Hippocampal formation (tissue), 2 donors: ENCODE data around the gene GUCA2A.
"Not testable (repeated sequence)": the region's sequence is repeated elsewhere in the genome, so short reads cannot be mapped to it uniquely, and the experiment has no call there.

Source experiments
- DNase-seq, 2 donors: peaks; one replicate each; lab custom pipeline; 2025; lab: John Stamatoyannopoulos, UW

GUCA2A gene

DNA sequence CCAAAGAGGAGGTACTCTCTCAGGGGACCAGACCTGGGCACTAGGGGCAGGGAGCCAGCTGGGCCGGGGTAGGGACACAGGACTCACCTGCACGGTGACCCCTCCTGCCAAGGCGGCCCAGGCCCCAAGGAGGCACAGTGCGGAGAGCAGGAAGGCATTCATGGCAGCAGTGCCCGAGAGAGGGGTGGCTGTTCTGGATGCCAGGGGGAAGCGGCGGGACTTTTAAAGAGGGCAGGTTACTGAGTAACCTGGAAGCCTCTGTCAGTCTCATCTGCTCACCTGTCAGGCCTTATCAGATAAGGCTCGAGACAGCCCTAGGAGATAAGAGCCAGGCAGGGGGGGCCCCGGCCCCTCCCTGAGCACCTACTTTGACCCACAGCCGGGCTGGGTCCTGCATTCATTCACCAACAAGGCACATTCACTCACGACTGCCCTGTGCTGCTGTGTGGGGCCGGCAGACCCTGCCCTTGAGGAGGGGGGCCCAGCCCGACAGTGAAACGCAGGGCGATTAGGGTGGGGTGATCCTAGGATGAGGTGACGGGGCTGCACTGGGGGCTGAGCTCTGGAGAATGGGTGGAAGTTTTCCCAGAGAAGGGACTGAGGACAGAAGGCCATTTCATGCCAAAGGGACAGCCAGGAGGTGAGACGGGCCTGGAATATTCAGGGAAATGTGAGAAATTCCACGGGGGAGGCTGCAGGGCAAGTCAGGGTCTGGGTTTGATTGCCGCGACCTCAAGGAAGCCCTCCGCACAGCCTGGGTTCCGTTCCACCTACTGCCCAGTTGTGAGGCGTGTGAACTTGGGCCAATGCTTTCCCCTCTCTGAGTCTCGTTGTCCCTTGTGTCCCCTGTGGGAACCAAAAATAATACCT, at the start of gene GUCA2A:
GUCA2A (minus strand) TSS at position 195 of the 870 bp plus-strand sequence; CDS start at position 162, 33 bp downstream.
- DNase-seq: no peak

- no peak for DNase-seq
These were observed 46.7 kb upstream of the GUCA2A start for GRCh38 chr1:42211224-42211623.

GRCh38 chr1:42210421-42211133, 46.0 kb upstream of the GUCA2A start:
- DNase-seq: no peak

DNA sequence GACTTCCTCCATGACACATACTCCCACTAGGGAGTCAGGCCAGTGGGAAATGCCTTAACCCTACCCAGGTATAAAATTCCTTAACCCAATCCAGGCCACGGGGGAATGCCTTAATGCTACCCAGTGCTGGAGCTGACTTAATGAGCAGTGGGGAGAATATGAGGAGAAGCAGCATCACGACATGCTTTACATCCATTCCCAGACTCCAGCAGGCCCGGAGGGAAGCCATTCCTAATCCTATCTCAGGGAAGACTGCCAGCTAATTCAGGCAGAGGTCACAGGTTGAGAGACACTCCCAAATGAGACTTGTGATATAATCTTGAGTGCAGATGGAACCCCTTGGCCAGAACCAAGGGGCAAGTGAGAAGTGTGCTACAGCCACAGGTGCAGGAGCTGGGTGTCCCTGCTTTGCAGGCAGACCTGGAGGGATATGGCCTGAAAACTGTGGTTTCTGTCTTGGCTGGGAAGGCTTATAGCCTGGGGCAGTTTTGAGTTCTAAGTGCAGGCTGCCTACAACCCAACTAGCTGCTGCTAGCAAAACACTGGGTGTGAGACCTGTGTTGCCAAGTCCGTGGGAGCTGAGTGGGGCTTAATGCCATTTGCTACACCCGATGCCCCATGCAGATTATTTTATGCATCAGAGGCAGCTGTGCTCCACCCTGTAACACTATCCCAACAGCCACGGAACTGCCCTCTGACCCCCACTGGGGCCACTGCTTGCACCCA, 45.1 kb upstream of the GUCA2A start:
- DNase-seq: no peak

- DNase-seq: not testable (repeated sequence)
These were observed 42.4 kb upstream of the GUCA2A start for GRCh38 chr1:42206930-42207329.

- no peak for DNase-seq
These were observed 41.6 kb upstream of the GUCA2A start for GRCh38 chr1:42206164-42206563.

GRCh38 chr1:42201986-42202385, 37.4 kb upstream of the GUCA2A start:
- no peak for DNase-seq

DNA sequence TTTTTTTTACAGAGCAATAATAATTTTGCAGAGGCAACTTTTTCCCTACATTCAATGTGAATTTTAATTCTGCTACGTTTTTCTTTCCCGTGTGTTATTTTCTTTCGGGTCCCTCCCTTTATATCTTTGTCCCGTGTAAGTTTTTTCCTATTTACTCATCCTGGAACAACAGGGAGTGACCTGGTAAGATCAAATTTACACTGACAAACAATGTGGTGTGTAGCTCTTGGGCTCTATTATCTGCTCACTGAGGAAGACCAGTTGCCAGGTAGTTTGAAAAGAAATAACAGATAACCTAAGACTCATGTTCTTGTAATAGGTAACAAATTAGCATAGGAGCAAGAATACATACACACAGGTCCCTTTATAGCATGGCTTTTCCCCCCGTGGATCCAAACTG, 33.7 kb upstream of the GUCA2A start:
- no peak for DNase-seq

DNA sequence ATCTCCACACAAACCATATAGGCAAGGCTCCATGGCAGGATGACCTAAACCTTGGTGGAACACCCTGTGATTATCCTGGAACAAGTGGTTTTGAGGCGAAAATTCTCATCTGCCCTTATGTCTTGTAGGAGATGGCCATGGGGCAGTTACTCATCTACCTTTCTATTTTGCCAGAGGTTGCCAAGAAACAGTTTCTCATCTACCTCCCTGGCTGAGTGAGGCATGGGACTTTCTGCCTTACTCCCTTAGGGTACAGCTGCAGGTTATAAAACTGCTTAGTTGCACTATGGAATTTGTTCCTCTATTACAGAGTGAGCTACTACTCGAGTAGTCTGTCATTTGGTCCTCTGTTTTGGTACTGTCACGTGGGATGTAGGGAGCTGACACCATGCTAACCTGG, 31.3 kb upstream of the GUCA2A start:
- DNase-seq: no peak

DNA sequence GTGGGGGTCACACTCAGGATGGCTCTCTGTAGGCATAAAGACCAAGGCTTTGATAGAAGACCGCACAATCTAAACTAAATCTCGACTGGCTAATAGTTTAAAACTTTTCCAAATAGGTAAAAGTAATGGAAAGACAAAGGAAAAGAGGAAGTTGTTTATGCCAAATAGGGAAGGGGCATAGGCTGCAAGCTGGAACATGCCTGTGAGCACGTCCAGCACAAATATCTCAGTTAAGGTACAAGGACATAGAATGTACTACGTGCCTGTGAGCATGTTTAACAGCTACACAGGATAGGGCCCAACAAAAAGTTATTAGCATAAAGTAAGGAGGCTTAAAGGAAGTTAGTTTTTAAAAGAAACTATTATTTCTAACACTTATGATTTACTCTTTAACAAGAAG, 27.6 kb upstream of the GUCA2A start:
- no peak for DNase-seq

DNA sequence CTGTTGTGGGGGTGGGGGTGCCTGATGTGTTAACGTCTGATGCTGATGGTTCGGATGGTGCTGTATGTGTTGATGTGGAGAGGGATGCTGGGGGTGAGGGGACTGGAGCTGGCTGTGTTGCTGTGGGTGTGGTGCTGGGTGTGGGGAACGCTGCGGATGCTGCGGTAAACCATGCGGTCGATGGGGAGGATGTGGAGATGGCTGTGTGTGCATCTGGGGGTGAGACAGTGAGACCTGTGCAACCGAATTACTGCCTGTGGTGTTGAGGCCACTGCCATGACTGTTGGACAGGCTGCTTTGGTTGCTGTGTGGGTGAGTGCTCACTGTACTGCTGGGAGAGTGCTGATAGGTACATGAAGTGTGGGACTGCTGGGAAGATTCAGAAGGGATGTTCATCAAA, 26.8 kb upstream of the GUCA2A start:
- no peak for DNase-seq

GRCh38 chr1:42189931-42190853, 25.6 kb upstream of the GUCA2A start:
- no peak for DNase-seq

- DNase-seq: peak in 1 of 2 donors; percentile 17
These were observed 21.6 kb upstream of the GUCA2A start for GRCh38 chr1:42186152-42186551.

- no peak for DNase-seq
These were observed 20.1 kb upstream of the GUCA2A start for GRCh38 chr1:42184616-42185015.

GRCh38 chr1:42183957-42184268, 19.4 kb upstream of the GUCA2A start:
- DNase-seq: no peak

DNA sequence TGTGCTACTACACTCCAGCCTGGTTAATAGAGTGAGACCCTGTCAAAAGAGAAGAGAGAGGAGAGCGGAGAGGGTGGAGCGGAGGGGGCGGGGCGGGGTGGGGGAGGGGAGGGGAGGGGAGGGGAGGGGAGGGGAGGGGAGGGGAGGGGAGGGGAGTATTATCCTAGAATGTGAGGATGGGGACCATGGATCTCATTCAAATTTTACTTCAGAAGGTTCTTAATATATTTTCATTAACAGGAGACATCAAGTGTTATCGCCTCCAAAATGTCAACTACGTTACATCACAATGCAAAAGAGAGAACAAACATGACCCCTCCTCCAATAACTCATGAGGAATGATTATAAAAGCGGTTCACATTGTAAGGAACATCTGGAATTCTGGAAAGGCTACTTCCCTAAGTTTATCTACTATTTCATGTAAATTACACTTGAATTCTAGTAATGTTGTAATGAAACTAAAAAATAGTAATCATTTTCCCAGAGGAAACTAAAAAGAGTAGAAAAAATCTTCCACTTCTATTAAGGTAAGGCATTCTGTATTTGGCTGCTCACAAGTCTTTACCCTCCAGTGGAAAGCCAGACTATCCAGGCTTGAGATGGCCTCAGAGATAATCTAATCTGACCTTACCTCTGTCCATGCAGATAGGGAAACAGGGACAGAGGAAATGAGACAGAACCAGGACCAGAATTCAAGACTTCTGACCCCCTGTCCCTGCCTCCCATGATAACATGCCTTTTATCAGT, 18.8 kb upstream of the GUCA2A start:
- DNase-seq: no peak

- no peak for DNase-seq
These were observed 17.1 kb upstream of the GUCA2A start for GRCh38 chr1:42181687-42182086.

GRCh38 chr1:42179900-42180329, 15.4 kb upstream of the GUCA2A start:
- DNase-seq: no peak

GRCh38 chr1:42179275-42179674, 14.7 kb upstream of the GUCA2A start:
- no peak for DNase-seq

DNA sequence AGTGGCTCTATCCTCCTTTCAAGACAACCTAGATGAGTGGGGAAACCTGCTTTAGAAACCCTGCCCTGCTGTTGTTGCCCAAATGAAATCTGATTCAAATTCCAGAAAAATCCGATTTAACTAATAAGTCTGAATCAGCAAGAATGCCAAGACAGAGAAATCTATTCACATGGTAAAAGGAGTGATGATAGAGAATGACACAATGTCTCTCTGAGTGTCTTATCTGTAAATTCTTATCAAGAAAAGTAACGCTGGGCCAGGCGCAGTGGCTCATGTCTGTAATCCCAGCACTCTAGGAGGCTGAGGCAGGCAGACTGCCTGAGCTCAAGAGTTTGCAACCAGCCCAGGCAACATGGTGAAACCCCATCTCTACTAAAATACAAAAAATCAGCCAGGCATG, 13.7 kb upstream of the GUCA2A start:
- DNase-seq: no peak

DNA sequence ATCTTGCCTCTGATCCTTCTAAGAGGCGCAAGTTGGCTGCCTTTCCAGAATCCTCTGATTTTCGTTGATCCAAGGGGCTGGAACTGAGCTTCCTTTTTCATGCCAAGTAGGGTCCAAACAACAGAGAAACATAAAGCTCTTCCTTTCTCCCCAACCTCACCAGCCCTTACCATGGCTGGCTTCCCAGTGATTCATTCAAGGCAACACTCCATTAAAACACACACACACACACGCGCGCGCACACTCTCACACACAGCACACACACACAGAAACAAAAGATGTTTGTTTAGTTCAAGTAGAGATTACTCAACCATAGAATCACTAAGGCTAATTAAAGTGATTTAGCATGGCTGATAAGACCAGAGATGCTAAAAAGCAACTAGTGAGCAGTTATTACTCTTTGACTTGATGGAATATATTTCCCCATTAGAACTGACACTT, 13.0 kb upstream of the GUCA2A start:
- DNase-seq: peak; percentile 62 to 64
